CD4-positive, alpha-beta T cell treated with Interleukin-4 for 4 hours (primary cell): ENCODE data around the gene TSPAN16.
A peak's percentile ranks its signal among the peaks of the same experiment; 100 is the strongest.
"Not testable (repeated sequence)": the region's sequence is repeated elsewhere in the genome, so short reads cannot be mapped to it uniquely, and the experiment has no call there.

ENCODE experiments used
- DNase-seq: peaks from one replicate; pipeline ENCODE4 v3.0.0-alpha.2; 2020

Gene TSPAN16

GRCh38 chr19:11321191-11322126 lies 25.5 kb downstream of the TSPAN16 start:
- no peak for DNase-seq

GRCh38 chr19:11322269-11323024 lies 26.5 kb downstream of the TSPAN16 start:
- no peak for DNase-seq

DNA sequence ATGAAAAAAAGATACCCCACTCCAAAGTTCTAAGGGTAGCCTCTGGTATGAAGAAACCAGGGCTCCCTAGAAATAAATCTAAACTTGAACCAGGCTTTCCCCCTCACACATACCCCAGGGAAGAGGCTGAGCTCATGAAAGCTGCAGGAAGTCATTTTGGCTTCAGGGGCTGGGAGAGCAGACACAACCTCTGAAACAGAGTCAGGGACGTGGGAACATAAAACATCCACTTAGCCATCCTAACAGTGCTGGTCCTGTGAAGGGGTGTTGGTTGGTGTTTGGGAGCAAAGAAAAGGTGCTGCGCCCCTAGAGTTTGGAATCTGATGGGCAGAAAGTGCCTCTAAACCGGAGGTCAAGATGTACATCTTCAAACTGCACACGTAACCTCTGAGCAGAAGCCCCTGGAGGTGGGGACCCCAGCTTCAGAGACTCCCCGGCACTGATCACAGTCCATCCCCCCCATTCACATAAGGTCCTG lies 27.7 kb downstream of the TSPAN16 start:
- DNase-seq = no peak

DNA sequence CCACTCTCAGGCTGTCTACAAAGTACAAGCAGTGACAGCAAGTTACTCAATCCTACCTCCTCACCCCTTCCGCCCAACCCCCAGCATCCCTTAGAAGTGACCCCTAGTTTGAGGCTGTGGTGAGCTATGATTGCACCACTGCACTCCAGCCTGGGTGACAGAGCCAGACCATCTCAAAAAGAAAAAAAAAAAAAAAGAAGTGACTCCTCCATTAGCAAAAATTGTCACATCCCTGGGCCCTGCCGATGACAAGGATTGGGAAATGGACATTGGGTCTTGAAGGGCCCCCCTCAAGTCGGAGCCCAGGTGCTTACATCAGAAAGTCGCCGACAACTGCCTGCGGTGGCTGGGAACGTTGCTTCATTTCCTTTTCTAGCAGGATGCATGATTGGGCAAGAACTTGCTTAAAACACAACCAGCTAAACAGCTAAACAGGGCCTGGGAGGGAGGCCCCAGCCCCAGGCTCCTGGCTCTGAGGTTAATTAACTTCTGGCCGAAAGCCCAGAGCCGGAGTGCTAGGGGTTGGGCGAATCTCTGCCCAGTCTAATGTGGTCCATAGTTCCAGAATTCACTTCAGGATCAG lies 28.2 kb downstream of the TSPAN16 start:
- DNase-seq = no peak

DNA sequence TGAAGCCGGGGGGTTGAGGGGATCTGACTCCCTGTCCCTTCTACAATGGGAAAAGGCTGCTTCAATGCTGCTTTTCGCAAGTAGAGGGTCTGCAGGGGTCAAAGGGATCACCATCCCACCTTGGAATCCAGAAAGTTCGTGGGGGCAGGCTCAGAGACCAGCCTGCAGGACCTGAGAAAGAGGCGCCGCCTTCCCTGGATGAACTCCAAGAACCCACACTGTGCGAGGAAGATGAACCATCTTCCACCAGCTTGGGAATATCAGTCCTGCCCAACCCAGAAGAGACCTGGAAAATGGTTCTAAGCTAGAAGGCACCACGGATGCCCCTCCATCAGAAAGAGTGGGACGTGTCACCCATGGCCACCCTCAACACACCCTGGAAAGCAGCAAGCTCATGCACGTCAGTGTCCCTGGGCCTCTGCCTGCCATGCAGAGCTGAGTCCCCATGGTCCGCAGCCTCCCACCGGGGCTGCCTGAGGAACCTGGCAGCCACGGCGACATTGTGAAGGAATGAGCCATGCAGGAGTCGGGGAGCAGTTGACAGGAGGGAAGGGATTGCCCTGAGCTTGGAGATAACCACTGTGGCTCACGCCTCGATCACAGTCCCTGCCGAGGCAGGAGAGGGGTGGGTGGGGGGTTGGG lies 28.9 kb downstream of the TSPAN16 start:
- no peak for DNase-seq

DNA sequence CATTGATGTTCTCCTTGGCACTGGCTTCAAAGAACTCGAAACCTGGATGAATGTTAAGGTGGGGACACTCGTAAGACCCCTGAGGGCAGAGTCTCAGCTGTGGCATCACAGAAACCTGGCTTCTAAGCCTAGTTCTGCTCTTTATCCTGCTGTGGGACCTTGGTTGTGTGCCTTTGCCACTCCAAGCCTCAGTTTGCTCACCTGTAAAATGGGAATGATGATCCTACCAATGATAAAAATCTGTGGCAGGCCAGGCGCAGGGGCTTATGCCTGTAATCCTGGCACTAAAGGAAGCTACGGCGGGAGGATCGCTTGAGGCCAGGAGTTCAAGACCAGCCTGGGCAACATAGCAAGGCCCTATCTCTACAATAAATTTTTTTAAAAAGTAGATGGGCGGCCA lies 29.6 kb downstream of the TSPAN16 start:
- no peak for DNase-seq

DNA sequence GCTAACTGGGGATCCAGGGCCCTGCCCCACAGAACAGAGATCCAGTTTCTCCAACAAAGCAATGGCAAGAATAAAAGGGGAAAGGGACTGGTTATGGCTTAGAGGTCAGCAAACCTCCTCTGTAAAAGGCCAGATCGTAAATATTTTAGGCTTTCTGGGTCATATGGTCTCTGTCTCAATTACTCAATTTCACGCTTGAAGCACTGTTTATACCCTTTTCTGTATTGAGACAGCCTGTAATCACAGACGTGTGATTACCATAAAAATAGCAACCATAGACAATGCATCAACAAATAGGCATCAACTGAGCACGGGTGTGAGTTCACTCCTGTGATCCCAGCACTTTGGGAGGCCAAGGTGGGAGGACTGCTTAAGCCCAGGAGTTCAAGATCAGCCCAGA lies 34.2 kb downstream of the TSPAN16 start:
- no peak for DNase-seq

DNA sequence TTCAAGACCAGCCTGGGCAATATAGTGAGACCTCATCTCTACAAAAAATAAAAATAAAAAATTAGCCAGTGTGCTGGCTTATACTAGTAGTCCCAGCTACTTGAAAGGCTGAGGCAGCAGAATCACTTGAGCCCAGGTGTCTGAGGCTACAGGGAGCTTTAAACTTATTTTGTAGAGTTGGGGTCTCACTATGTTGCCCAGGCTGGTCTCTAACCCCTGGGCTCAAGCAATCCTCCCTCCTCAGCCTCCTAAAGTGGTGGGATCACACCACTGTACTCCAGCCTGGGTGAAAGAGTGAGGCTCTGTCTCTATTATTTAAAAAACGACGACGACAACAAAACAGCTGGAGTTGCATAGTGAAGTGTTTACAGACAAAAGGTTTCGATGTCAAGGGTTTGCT lies 35.5 kb downstream of the TSPAN16 start:
- no peak for DNase-seq

- DNase-seq = no peak
Observed at GRCh38 chr19:11332822-11333221, 36.9 kb downstream of the TSPAN16 start.

- DNase-seq = not testable (repeated sequence)
Observed at GRCh38 chr19:11333838-11334237, 37.9 kb downstream of the TSPAN16 start.

GRCh38 chr19:11335449-11336146 lies 39.6 kb downstream of the TSPAN16 start:
- DNase-seq = no peak

DNA sequence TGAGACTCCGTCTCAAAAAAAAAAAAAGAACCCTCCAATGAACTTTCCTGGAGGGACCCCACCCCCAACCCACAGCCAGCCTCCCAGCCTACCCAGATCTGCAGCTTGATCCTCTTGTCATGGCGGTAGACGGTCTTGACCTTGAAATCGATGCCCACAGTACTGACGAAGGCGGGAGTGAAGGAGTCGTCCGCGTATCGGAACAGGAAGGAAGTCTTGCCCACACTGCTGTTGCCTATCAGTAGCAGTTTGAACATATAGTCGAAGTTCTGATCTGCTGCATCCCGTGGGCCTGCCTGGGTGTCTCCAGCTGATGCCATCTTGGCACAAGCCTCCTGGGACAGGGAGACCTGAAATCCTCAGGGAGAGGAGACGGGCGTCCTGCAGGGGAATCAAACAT lies 41.1 kb downstream of the TSPAN16 start:
- no peak for DNase-seq

- no peak for DNase-seq
Observed at GRCh38 chr19:11338121-11338520, 42.2 kb downstream of the TSPAN16 start.

GRCh38 chr19:11338569-11339253 lies 42.8 kb downstream of the TSPAN16 start:
- no peak for DNase-seq

DNA sequence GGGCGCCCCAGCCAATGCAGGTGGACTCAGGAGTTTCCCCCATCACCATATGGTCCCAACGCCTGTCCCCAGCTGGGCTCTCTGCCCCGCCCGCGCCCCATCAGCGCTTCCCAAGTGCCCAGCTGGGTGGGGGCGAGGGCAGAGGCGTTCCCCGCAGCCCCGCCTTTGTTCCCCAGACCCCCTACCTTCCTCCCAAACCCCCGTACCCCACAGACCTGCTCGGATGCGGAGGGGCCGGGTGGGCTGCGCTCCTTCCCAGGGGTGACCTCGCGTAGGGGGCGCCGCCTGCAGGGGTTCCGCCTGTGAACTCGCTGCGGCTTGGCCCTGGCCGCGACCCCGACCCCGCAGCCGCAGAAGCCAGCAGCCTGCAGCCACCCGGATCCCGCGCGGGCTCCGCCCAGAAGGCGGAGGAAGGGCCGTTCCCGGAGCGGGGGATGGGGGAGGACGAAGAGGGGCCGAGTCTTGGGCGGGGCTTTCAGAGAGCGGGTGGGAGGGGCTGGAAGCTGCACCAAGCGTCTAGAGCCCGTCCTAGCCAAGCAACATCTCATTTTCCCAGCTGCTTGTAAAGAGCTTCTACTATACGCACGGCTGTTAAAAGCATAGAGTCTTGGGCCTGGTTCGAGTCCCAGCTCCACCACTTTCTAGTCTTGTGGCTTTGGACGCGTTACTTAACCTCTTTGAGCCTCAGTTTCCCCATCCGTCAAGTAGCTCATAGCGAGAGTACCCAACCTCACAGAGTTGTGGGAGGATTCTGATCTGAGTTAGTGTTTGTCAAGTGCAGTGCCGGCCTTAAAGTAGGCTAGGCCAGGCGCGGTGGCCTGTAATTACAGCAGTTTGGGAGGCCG lies 43.5 kb downstream of the TSPAN16 start, which contains the start of gene RAB3D:
RAB3D (minus strand) TSS at position 404 of the 845 bp plus-strand sequence. CDS start 2,258 bp downstream, outside the sequence.
- peak; percentile 70 for DNase-seq

- not testable (repeated sequence) for DNase-seq
Observed at GRCh38 chr19:11340099-11340467, 44.1 kb downstream of the TSPAN16 start.

GRCh38 chr19:11342429-11342828 lies 46.5 kb downstream of the TSPAN16 start:
- DNase-seq = no peak

DNA sequence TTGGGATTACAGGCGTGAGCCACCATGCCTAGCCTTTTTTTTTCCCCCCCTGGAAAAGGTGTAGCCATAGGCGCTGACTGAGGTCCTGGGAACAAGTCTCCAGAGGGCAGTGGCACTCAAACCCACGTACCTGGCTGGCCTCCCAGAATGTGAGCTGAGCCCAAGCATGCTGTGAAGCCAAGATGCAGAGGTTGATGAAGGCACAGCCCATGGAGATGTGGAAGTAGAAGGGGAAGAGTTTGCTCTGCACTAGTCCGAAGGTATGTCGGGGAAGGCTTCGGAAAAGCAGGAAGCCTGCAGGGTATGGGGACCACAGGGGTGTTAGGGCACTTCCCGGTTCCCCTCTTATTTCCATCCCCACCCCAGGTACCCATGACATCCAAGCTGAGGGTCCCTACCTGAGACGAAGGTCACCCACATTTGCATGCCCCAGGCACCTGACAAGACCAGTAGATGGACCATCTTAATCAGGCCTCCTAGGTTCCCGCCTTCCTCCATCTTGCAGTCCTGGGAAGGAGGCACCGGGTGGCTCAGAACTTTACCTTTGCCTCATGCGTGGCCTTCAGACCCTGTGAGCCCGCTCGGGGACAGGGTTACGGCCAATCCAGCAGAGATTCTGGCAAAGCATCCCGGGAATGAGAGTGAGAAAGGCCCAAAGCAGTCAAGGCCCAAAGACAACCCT lies 49.3 kb downstream of the TSPAN16 start:
- DNase-seq = no peak

DNA sequence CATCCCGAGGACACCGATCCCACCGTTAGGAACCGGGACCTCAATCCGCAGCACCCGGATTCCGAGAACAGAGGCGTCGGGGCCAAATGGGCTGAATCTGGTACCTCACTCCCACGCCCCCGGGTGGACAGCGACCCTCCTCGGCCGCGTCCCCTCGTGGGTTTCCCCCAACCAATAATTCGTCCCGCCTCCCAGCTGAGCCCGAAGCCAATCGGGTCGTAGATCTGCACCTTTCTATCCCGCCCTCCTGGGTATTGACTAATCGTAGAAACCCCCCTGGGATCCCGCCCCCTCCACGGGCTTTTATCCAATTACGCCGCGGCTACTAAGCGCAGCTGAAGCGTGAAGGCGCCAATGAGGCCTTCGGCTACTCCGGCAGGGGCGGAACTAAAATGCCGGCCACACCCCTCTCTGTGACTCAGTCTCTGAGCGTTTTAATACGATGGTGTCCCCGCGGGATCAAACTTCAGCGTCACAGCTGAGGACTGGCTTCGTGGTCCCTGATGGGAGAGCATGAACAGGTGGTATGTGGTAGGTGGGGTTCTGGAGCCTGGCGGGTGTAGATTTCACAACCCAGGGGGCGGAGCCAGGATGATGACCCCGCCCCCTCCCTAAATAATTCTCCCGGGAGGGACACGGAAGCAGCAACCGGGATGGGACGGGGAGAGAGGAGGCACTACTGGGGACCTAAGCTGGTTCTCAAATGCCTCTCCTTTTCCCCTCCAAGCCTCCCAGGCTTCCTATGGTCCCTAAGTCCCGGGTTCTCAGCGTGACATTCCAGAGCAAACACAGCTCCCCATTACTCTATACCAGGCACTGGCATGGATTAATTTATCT lies 50.4 kb downstream of the TSPAN16 start, which contains the start of the genes CCDC159 and TMEM205:
CCDC159 (plus strand) TSS at position 416 of the 837 bp plus-strand sequence; CDS start at position 504, 88 bp downstream.
TMEM205 (minus strand) TSS at position 165 of the 837 bp plus-strand sequence. CDS start 649 bp downstream, outside the sequence.
- peak; percentile 99 for DNase-seq
